Right forelimb (tissue), 1 donor: ENCODE results near the gene VCL.
"Not testable (repeated sequence)": the region's sequence is repeated elsewhere in the genome, so short reads cannot be mapped to it uniquely, and the experiment has no call there.

Experiments used
- DNase-seq: peaks from one replicate; pipeline ENCODE4 v3.0.0-alpha.2; 2018

The VCL gene

GRCh38 chr10:74113546-74113945 is 115.6 kb downstream of the VCL start:
- no peak for DNase-seq

GRCh38 chr10:74114041-74114448 is 116.1 kb downstream of the VCL start:
- no peak for DNase-seq

GRCh38 chr10:74117738-74118137 is 119.8 kb downstream of the VCL start:
- DNase-seq = no peak

- DNase-seq = no peak
Observed at GRCh38 chr10:74118804-74119203, 120.9 kb downstream of the VCL start.

- no peak for DNase-seq
Observed at GRCh38 chr10:74120911-74121310, 123.0 kb downstream of the VCL start.

GRCh38 chr10:74121368-74121767 is 123.5 kb downstream of the VCL start:
- no peak for DNase-seq

- no peak for DNase-seq
Observed at GRCh38 chr10:74122060-74122459, 124.1 kb downstream of the VCL start.

GRCh38 chr10:74123081-74123480 is 125.2 kb downstream of the VCL start:
- no peak for DNase-seq

GRCh38 chr10:74133923-74134820 is 136.3 kb downstream of the VCL start:
- DNase-seq = no peak

GRCh38 chr10:74135452-74135851 is 137.5 kb downstream of the VCL start:
- DNase-seq = no peak

GRCh38 chr10:74137992-74138391 is 140.1 kb downstream of the VCL start:
- DNase-seq = no peak

GRCh38 chr10:74138596-74138995 is 140.7 kb downstream of the VCL start:
- not testable (repeated sequence) for DNase-seq

- no peak for DNase-seq
Observed at GRCh38 chr10:74139981-74140380, 142.1 kb downstream of the VCL start.

GRCh38 chr10:74140553-74140952 is 142.6 kb downstream of the VCL start:
- no peak for DNase-seq

- DNase-seq = no peak
Observed at GRCh38 chr10:74145133-74145532, 147.2 kb downstream of the VCL start.

- DNase-seq = not testable (repeated sequence)
Observed at GRCh38 chr10:74146980-74147379, 149.1 kb downstream of the VCL start.

- peak; percentile 90 for DNase-seq
Observed at GRCh38 chr10:74150204-74150989, 152.5 kb downstream of the VCL start, which contains the start of gene AP3M1. AP3M1 (minus strand) TSS chr10:74150828; CDS start chr10:74138379, 12,449 bp downstream.

GRCh38 chr10:74150990-74151878 is 153.3 kb downstream of the VCL start, which contains the start of gene ADK:
ADK (plus strand) TSS chr10:74151221; CDS start chr10:74151279, 58 bp downstream.
- DNase-seq = peak; percentile 100

GRCh38 chr10:74151879-74152722 is 154.2 kb downstream of the VCL start:
- no peak for DNase-seq

- no peak for DNase-seq
Observed at GRCh38 chr10:74153123-74153522, 155.2 kb downstream of the VCL start.

GRCh38 chr10:74153676-74154075 is 155.8 kb downstream of the VCL start:
- DNase-seq = no peak

- DNase-seq = no peak
Observed at GRCh38 chr10:74156919-74157289, 159.0 kb downstream of the VCL start.
